ENCODE measurements around the gene VCX. TPM values are rescaled to one million over a fixed set of nuclear protein-coding genes. Genes with fewer than 3 reads are reported as not detected.

Gene VCX
- total and polyA plus RNA-seq, 2 donors (not counting 3 experiments of a cell fraction or from before 2014, with no cell fraction given), result not detected

GRCh38 chrX:7801711-7802110, 41.3 kb upstream of the VCX start:
- Histone ChIP-seq H3K36me3 (ENCODE audit: control insufficient read depth in 2 of 2, extremely low read depth in 1 of 2, insufficient read depth in 2 of 2, low read length in 2 of 2) (no peaks in the 10 kb centered on the region), H3K4me3 (replicated peaks in 1 of 3; ENCODE audit: insufficient read depth in 1 of 3, low read depth in 1 of 3, low read length in 3 of 3) (no peak overlapping the region), H3K9me3 (replicated peaks; ENCODE audit: control insufficient read depth, insufficient read depth, low read length) (no peaks in the 10 kb centered on the region), H3K27me3 (ENCODE audit: control insufficient read depth in 2 of 2, insufficient read depth in 2 of 2, low read length in 2 of 2) (no peaks in the 10 kb centered on the region), H4K20me1 (replicated peaks; ENCODE audit: control insufficient read depth, extremely low read depth, insufficient read depth, low read length) (no peaks in the 10 kb centered on the region), H3K79me2 (ENCODE audit: control insufficient read depth, insufficient read depth, low read length) (no peaks in the 10 kb centered on the region), H3K4me1 (ENCODE audit: control insufficient read depth, extremely low read depth, insufficient read depth, low read length) (no peaks in the 10 kb centered on the region), H3K4me2 (ENCODE audit: insufficient read depth, low read length) (no peak overlapping the region), H3K27ac (ENCODE audit: insufficient read depth, low read depth, low read length) (no peak overlapping the region), H3K9ac (replicated peaks; ENCODE audit: extremely low read depth, insufficient read depth, low read length) (no peak overlapping the region), H2AFZ (ENCODE audit: low read depth, low read length) (no peak overlapping the region), H3K9me1 (replicated peaks; ENCODE audit: control insufficient read depth, extremely low read depth, insufficient read depth, low read length) (no peaks in the 10 kb centered on the region)
- no TSS peak for BruUV-seq (replicated peaks)
- no peak for FAIRE-seq
- intact Hi-C loops (cut with micrococcal nuclease) (no loop called here), dilution Hi-C loops (cut with MboI; ENCODE audit: extremely low pct_ligation_motif_present, low sequenced_read_pairs) (no loop called here)
- TF ChIP-seq EZH2 (IDR thresholded peaks at IDR 0.05; ENCODE audit: borderline replicate concordance, low read depth, low read length, severe bottlenecking), result no peak
- no peak for TF ChIP-seq CTCF (IDR thresholded peaks at IDR 0.05; ENCODE audit: extremely low read depth in 1 of 2, insufficient read depth in 1 of 2, low read depth in 1 of 2, low read length in 2 of 2)
- TF ChIP-seq FOS (IDR thresholded peaks at IDR 0.05; ENCODE audit: borderline replicate concordance, insufficient read depth, low read length), result no peak
- no peak for TF ChIP-seq GATA2 (IDR thresholded peaks at IDR 0.05; ENCODE audit: insufficient read depth, insufficient read length, low read depth, low read length)
- no peak for TF ChIP-seq POLR2AphosphoS5 (IDR thresholded peaks at IDR 0.05; ENCODE audit: insufficient read depth, low read depth, low read length)
- TF ChIP-seq, protein P1, sequence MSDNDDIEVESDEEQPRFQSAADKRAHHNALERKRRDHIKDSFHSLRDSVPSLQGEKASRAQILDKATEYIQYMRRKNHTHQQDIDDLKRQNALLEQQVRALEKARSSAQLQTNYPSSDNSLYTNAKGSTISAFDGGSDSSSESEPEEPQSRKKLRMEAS (IDR thresholded peaks at IDR 0.05; ENCODE audit: insufficient read depth, insufficient read length), result no peak
- TF ChIP-seq JUN (IDR thresholded peaks at IDR 0.05; ENCODE audit: borderline replicate concordance, insufficient read depth, insufficient read length, low read depth), result no peak
- no peak for TF ChIP-seq MYC (IDR thresholded peaks at IDR 0.05; ENCODE audit: low read depth, low read length)
- no peak for TF ChIP-seq POLR2A (IDR thresholded peaks at IDR 0.05; ENCODE audit: low read depth, low read length)
- no peak for DNase-seq (ENCODE audit: low read depth, low spot score)
- CTCF ChIA-PET, result no interaction called here
- POLR2A ChIA-PET, result no interaction called here

All from endothelial cell of umbilical vein (primary cell).